Activated naive CD4-positive, alpha-beta T cell treated with anti-CD3 and anti-CD28 coated beads, Interleukin-2, amount 50 U/mL, for 72 hours (primary cell): ENCODE data around the gene ITGB7. TPM values are rescaled to one million over a fixed set of nuclear protein-coding genes. Genes with fewer than 3 reads are reported as not detected.
A peak's percentile ranks its signal among the peaks of the same experiment; 100 is the strongest.

Experiments used
- ATAC-seq, 2 donors: fragments of 150-1000 bp; cut with Tn5 transposase; 2 replicates each; pipeline ENCODE4 v1.10.0; 2021; ENCODE audit warnings: mild to moderate bottlenecking in 2 of 2, moderate library complexity in 2 of 2
- DNase-seq, 2 donors: peaks; one replicate each; pipeline ENCODE4 v3.0.0; 2021 to 2022; ENCODE audit warnings: low spot score in 2 of 2
- H3K27ac Mint-ChIP-seq, 2 donors: one replicate each; pipeline ENCODE4 v1.8.0; 2022; ENCODE audit warnings: mild to moderate bottlenecking in 2 of 2, mixed read lengths in 2 of 2
- H3K36me3 Mint-ChIP-seq, 2 donors: one replicate each; pipeline ENCODE4 v1.8.0; 2022; ENCODE audit warnings: mixed read lengths in 2 of 2
- H3K9me3 Mint-ChIP-seq, 2 donors: one replicate each; pipeline ENCODE4 v1.8.0; 2022; ENCODE audit warnings: mixed read lengths in 2 of 2
- total RNA-seq, 2 donors: library from RNA; stranded (reverse); gene quantifications; one replicate each; pipeline ENCODE4 v1.2.3, GENCODE V29; 2022

ITGB7 gene
- total RNA-seq, 2 donors from 2014 or later: 71.4 to 76.3 TPM

- Mint-ChIP-seq H3K9me3 (no peaks in the 10 kb centered on the region), H3K36me3 (peaks cover 6 to 8% of the 10 kb centered on the region in 2 donors), H3K27ac (no peak overlapping the region)
- DNase-seq: no peak
- no peak for ATAC-seq
Measured at GRCh38 chr12:53222806-53223261, 15.8 kb upstream of the ITGB7 start.

GRCh38 chr12:53222170-53222721 lies 15.2 kb upstream of the ITGB7 start:
- H3K36me3 Mint-ChIP-seq: peaks cover 6 to 8% of the 10 kb centered on the region in 2 donors
- H3K9me3 Mint-ChIP-seq: no peaks in the 10 kb centered on the region
- DNase-seq (no peak), ATAC-seq (no peak)
- H3K27ac Mint-ChIP-seq: peak overlapping the region; percentile 9 to 22

GRCh38 chr12:53221203-53222080 lies 14.4 kb upstream of the ITGB7 start:
- peak; percentile 14 to 19 for ATAC-seq

GRCh38 chr12:53220694-53221202 lies 13.7 kb upstream of the ITGB7 start:
- Mint-ChIP-seq H3K27ac (peak overlapping the region; percentile 81 to 98), H3K9me3 (no peaks in the 10 kb centered on the region), H3K36me3 (peaks cover 6 to 8% of the 10 kb centered on the region in 2 donors)
- DNase-seq (peak; percentile 83 to 84), ATAC-seq (peak; percentile 54 to 77)

More at GRCh38 chr12:53221203-53222080, 14.4 kb upstream of the ITGB7 start:
- peaks cover 6 to 8% of the 10 kb centered on the region in 2 donors for H3K36me3 Mint-ChIP-seq
- peak in 1 of 2 donors; percentile 49 for DNase-seq
- no peaks in the 10 kb centered on the region for H3K9me3 Mint-ChIP-seq
- H3K27ac Mint-ChIP-seq: peak overlapping the region; percentile 81 to 98

- H3K27ac Mint-ChIP-seq: peak overlapping the region; percentile 85 to 91
- H3K36me3 Mint-ChIP-seq: peaks cover 6 to 8% of the 10 kb centered on the region in 2 donors
- DNase-seq: peak in 1 of 2 donors; percentile 79
- peak; percentile 15 to 65 for ATAC-seq
- H3K9me3 Mint-ChIP-seq: no peaks in the 10 kb centered on the region
Measured at GRCh38 chr12:53219956-53220693, 13.1 kb upstream of the ITGB7 start.

- DNase-seq (peak; percentile 55 to 77), ATAC-seq (peak; percentile 22 to 27)
- Mint-ChIP-seq H3K27ac (peak overlapping the region; percentile 85 to 91), H3K9me3 (no peaks in the 10 kb centered on the region), H3K36me3 (peaks cover 6 to 8% of the 10 kb centered on the region in 2 donors)
Measured at GRCh38 chr12:53219292-53219955, 12.4 kb upstream of the ITGB7 start.

- H3K36me3 Mint-ChIP-seq: peaks cover 8% of the 10 kb centered on the region in 2 donors
Measured at GRCh38 chr12:53218551-53219291, 11.7 kb upstream of the ITGB7 start.

GRCh38 chr12:53217931-53218307 lies 10.9 kb upstream of the ITGB7 start:
- Mint-ChIP-seq H3K9me3 (no peaks in the 10 kb centered on the region), H3K36me3 (peaks cover 8 to 12% of the 10 kb centered on the region in 2 donors), H3K27ac (peak overlapping the region; percentile 52 to 85)
- ATAC-seq (no peak), DNase-seq (no peak)

More at GRCh38 chr12:53218551-53219291, 11.7 kb upstream of the ITGB7 start:
- DNase-seq (no peak), ATAC-seq (no peak)
- peak overlapping the region; percentile 85 to 91 for H3K27ac Mint-ChIP-seq
- no peaks in the 10 kb centered on the region for H3K9me3 Mint-ChIP-seq

GRCh38 chr12:53217051-53217930 lies 10.2 kb upstream of the ITGB7 start:
- Mint-ChIP-seq H3K9me3 (no peaks in the 10 kb centered on the region), H3K36me3 (peaks cover 8 to 12% of the 10 kb centered on the region in 2 donors), H3K27ac (peak overlapping the region in 1 of 2 donors; percentile 85)
- ATAC-seq (peak in 1 of 2 donors; percentile 39), DNase-seq (peak in 1 of 2 donors; percentile 84)

- DNase-seq: no peak
- peaks cover 8 to 18% of the 10 kb centered on the region in 2 donors for H3K36me3 Mint-ChIP-seq
- no peaks in the 10 kb centered on the region for H3K9me3 Mint-ChIP-seq
- H3K27ac Mint-ChIP-seq: no peak overlapping the region
- no peak for ATAC-seq
Measured at GRCh38 chr12:53215497-53215896, 8.4 kb upstream of the ITGB7 start.

- peaks cover 8 to 18% of the 10 kb centered on the region in 2 donors for H3K36me3 Mint-ChIP-seq
- ATAC-seq (no peak), DNase-seq (no peak)
- H3K27ac Mint-ChIP-seq: peak overlapping the region in 1 of 2 donors; percentile 5
- no peaks in the 10 kb centered on the region for H3K9me3 Mint-ChIP-seq
Measured at GRCh38 chr12:53214687-53215455, 7.8 kb upstream of the ITGB7 start.

- no peak for DNase-seq
- H3K36me3 Mint-ChIP-seq: peaks cover 4 to 15% of the 10 kb centered on the region in 2 donors
- no peaks in the 10 kb centered on the region for H3K9me3 Mint-ChIP-seq
- H3K27ac Mint-ChIP-seq: no peak overlapping the region
- no peak for ATAC-seq
Measured at GRCh38 chr12:53214221-53214620, 7.2 kb upstream of the ITGB7 start.

GRCh38 chr12:53213348-53213747 lies 6.3 kb upstream of the ITGB7 start:
- H3K36me3 Mint-ChIP-seq: peaks cover 0 to 12% of the 10 kb centered on the region in 2 donors
- no peaks in the 10 kb centered on the region for H3K9me3 Mint-ChIP-seq
- H3K27ac Mint-ChIP-seq: no peak overlapping the region
- DNase-seq (peak; percentile 83 to 92), ATAC-seq (peak; percentile 51 to 80)

- H3K9me3 Mint-ChIP-seq: no peaks in the 10 kb centered on the region
- H3K36me3 Mint-ChIP-seq: peaks cover 0 to 12% of the 10 kb centered on the region in 2 donors
- ATAC-seq: no peak
- DNase-seq: no peak
- no peak overlapping the region for H3K27ac Mint-ChIP-seq
Measured at GRCh38 chr12:53212931-53213330, 5.9 kb upstream of the ITGB7 start.
